Skin of body (tissue), 2 donors: ENCODE results near the gene SYNGR3. TPM values are rescaled to one million over a fixed set of nuclear protein-coding genes. Genes with fewer than 3 reads are reported as not detected.

Experiments
- DNase-seq: peaks from one replicate; lab custom pipeline; 2025; lab: John Stamatoyannopoulos, UW
- total RNA-seq: library from RNA; depleted of rRNA; stranded (reverse); fragments of >200 nt; gene quantifications from one replicate; pipeline ENCODE4 v1.2.3, GENCODE V29; 2014

SYNGR3 gene
- total RNA-seq, 1 donor from 2014 or later: 0.69 TPM

- DNase-seq: no peak
Observed at GRCh38 chr16:1976951-1977874, 12.6 kb upstream of the SYNGR3 start.

GRCh38 chr16:1977875-1978268 lies 11.9 kb upstream of the SYNGR3 start:
- no peak for DNase-seq

GRCh38 chr16:1978476-1979120 lies 11.2 kb upstream of the SYNGR3 start:
- no peak for DNase-seq

- DNase-seq: no peak
Observed at GRCh38 chr16:1979271-1980029, 10.3 kb upstream of the SYNGR3 start.

GRCh38 chr16:1980030-1980769 lies 9.6 kb upstream of the SYNGR3 start:
- DNase-seq: no peak

- no peak for DNase-seq
Observed at GRCh38 chr16:1980770-1981087, 9.0 kb upstream of the SYNGR3 start.

GRCh38 chr16:1981398-1981836 lies 8.4 kb upstream of the SYNGR3 start, which contains the start of gene NOXO1:
Gene NOXO1 (minus strand): TSS chr16:1981469. CDS start chr16:1981179, 290 bp downstream.
- no peak for DNase-seq

- DNase-seq: no peak
Observed at GRCh38 chr16:1982013-1982433, 7.7 kb upstream of the SYNGR3 start.

GRCh38 chr16:1982991-1983543 lies 6.7 kb upstream of the SYNGR3 start:
- no peak for DNase-seq

- DNase-seq: peak; percentile 86
Observed at GRCh38 chr16:1983544-1984346, 6.0 kb upstream of the SYNGR3 start, which contains the start of gene GFER. Gene GFER (plus strand): TSS chr16:1984193. CDS start chr16:1984219, 26 bp downstream.

GRCh38 chr16:1984347-1985225 lies 5.2 kb upstream of the SYNGR3 start:
- no peak for DNase-seq

GRCh38 chr16:1985466-1986150 lies 4.2 kb upstream of the SYNGR3 start:
- DNase-seq: no peak

- no peak for DNase-seq
Observed at GRCh38 chr16:1987198-1987597, 2.6 kb upstream of the SYNGR3 start.

- no peak for DNase-seq
Observed at GRCh38 chr16:1990101-1990350, 256 bp downstream of the SYNGR3 start.

- no peak for DNase-seq
Observed at GRCh38 chr16:1990351-1991134, 773 bp downstream of the SYNGR3 start.

GRCh38 chr16:1991135-1991551 lies 1.4 kb downstream of the SYNGR3 start:
- no peak for DNase-seq

- DNase-seq: no peak
Observed at GRCh38 chr16:1991588-1991947, 1.8 kb downstream of the SYNGR3 start.
